ENCODE measurements around the gene ZNF710.
A peak's percentile ranks its signal among the peaks of the same experiment; 100 is the strongest.

The ZNF710 gene

GRCh38 chr15:90024406-90024805 is 23.3 kb downstream of the ZNF710 start:
- no peak overlapping the region for H3K4me3 ChIP-seq (ENCODE audit: low read length)
- DNase-seq (ENCODE audit: low read depth): no peak
- TF ChIP-seq CTCF (IDR thresholded peaks at IDR 0.05; ENCODE audit: insufficient read depth, low read depth, low read length, missing control alignments): no peak

GRCh38 chr15:90025489-90026033 is 24.4 kb downstream of the ZNF710 start:
- DNase-seq (ENCODE audit: low read depth): no peak
- TF ChIP-seq CTCF (IDR thresholded peaks at IDR 0.05; ENCODE audit: insufficient read depth, low read depth, low read length, missing control alignments): no peak
- no peak overlapping the region for H3K4me3 ChIP-seq (ENCODE audit: low read length)

- no peak overlapping the region for H3K4me3 ChIP-seq (ENCODE audit: low read length)
- TF ChIP-seq CTCF (IDR thresholded peaks at IDR 0.05; ENCODE audit: insufficient read depth, low read depth, low read length, missing control alignments): no peak
- no peak for DNase-seq (ENCODE audit: low read depth)
Measured at GRCh38 chr15:90028376-90028944, 27.3 kb downstream of the ZNF710 start.

GRCh38 chr15:90029024-90029423 is 27.9 kb downstream of the ZNF710 start:
- no peak for DNase-seq (ENCODE audit: low read depth)
- H3K4me3 ChIP-seq (ENCODE audit: low read length): no peak overlapping the region
- TF ChIP-seq CTCF (IDR thresholded peaks at IDR 0.05; ENCODE audit: insufficient read depth, low read depth, low read length, missing control alignments): no peak

GRCh38 chr15:90030376-90030775 is 29.3 kb downstream of the ZNF710 start:
- no peak overlapping the region for H3K4me3 ChIP-seq (ENCODE audit: low read length)
- no peak for TF ChIP-seq CTCF (IDR thresholded peaks at IDR 0.05; ENCODE audit: insufficient read depth, low read depth, low read length, missing control alignments)
- DNase-seq (ENCODE audit: low read depth): no peak

- H3K4me3 ChIP-seq (ENCODE audit: low read length): no peak overlapping the region
- no peak for TF ChIP-seq CTCF (IDR thresholded peaks at IDR 0.05; ENCODE audit: insufficient read depth, low read depth, low read length, missing control alignments)
- peak; percentile 75 for DNase-seq (ENCODE audit: low read depth)
Measured at GRCh38 chr15:90031231-90031791, 30.2 kb downstream of the ZNF710 start.

- H3K4me3 ChIP-seq (ENCODE audit: low read length): no peak overlapping the region
- no peak for DNase-seq (ENCODE audit: low read depth)
- TF ChIP-seq CTCF (IDR thresholded peaks at IDR 0.05; ENCODE audit: insufficient read depth, low read depth, low read length, missing control alignments): no peak
Measured at GRCh38 chr15:90033006-90033405, 31.9 kb downstream of the ZNF710 start.
